Chondrocyte (in vitro differentiated cells): Measurements from ENCODE around the gene FAN1. TPM values are rescaled to one million over a fixed set of nuclear protein-coding genes. Genes with fewer than 3 reads are reported as not detected.

Source experiments
- DNase-seq: peaks from one replicate; pipeline ENCODE4 v3.0.0; 2021; ENCODE audit warnings: mixed read lengths, low spot score
- H3K27ac Mint-ChIP-seq: one replicate; pipeline ENCODE4 v1.8.0; 2021; ENCODE audit warnings: mild to moderate bottlenecking, moderate library complexity, mixed read lengths; ENCODE audit not compliant: unreplicated experiment
- H3K27me3 Mint-ChIP-seq: 2 replicates; pipeline ENCODE4 v1.8.0; 2021; ENCODE audit warnings: low read depth, mixed read lengths
- H3K36me3 Mint-ChIP-seq: 2 replicates; pipeline ENCODE4 v1.8.0; 2021; ENCODE audit warnings: low read depth, mixed read lengths
- H3K4me1 Mint-ChIP-seq: 2 replicates; pipeline ENCODE4 v1.8.0; 2021; ENCODE audit warnings: low read depth, mild to moderate bottlenecking, mixed read lengths
- H3K4me3 Mint-ChIP-seq: one replicate; pipeline ENCODE4 v1.8.0; 2021; ENCODE audit warnings: mild to moderate bottlenecking, moderate library complexity, mixed read lengths; ENCODE audit not compliant: unreplicated experiment
- H3K9me3 Mint-ChIP-seq: 2 replicates; pipeline ENCODE4 v1.8.0; 2021; ENCODE audit warnings: low read depth, mixed read lengths
- total RNA-seq: library from RNA; stranded (reverse); gene quantifications from 3 replicates; pipeline ENCODE4 v1.2.1, GENCODE V29; 2021
- TF ChIP-seq, protein P1 (sequence below): fragments of 200-600 bp; sonication (generic); IDR thresholded peaks from 2 replicates; pipeline ENCODE4 v1.5.0; 2021; ENCODE audit warnings: antibody characterized with exemption, mild to moderate bottlenecking, moderate library complexity

FAN1 gene
- total RNA-seq, 1 donor from 2014 or later, result 16.3 TPM

DNA sequence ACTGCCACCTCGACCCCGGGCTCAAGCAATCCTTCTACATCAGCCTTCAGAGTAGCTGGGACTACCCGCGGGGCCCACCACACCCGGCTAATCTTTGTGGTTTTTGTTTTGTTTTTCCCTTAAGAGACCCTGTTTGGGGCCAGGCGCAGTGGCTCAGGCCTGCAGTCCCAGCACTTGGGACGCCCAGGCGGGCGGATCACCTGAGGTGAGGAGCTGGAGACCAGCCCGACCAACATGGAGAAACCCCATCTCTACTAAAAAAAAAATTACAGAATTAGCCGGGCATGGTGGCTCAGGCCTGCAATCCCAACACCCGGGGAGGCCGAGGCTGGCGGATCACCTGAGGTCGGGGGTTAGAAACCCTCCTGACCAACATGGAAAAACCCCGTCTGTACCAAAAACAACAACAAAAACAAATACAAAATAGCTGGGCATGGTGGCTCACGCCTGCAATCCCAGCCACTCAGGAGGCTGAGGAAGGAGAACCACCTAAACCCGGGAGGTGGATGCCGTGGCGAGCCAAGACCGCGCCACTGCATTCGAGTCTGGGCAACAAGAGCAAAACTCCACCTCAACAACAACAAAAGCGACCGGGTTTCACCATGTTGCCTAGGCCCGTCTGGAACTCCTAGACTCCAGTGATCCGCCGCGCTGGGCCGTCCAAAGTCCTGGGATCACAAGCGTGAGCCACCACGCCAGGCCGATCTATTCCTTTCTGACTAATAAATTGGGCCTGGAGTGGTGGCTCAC, 8.1 kb upstream of the FAN1 start:
- Mint-ChIP-seq H3K27me3 (no peaks in the 10 kb centered on the region), H3K4me1 (peaks cover 5% of the 10 kb centered on the region), H3K9me3 (no peaks in the 10 kb centered on the region), H3K27ac (no peak overlapping the region), H3K4me3 (no peak overlapping the region), H3K36me3 (no peaks in the 10 kb centered on the region)
- DNase-seq, result no peak
- TF ChIP-seq, protein P1, sequence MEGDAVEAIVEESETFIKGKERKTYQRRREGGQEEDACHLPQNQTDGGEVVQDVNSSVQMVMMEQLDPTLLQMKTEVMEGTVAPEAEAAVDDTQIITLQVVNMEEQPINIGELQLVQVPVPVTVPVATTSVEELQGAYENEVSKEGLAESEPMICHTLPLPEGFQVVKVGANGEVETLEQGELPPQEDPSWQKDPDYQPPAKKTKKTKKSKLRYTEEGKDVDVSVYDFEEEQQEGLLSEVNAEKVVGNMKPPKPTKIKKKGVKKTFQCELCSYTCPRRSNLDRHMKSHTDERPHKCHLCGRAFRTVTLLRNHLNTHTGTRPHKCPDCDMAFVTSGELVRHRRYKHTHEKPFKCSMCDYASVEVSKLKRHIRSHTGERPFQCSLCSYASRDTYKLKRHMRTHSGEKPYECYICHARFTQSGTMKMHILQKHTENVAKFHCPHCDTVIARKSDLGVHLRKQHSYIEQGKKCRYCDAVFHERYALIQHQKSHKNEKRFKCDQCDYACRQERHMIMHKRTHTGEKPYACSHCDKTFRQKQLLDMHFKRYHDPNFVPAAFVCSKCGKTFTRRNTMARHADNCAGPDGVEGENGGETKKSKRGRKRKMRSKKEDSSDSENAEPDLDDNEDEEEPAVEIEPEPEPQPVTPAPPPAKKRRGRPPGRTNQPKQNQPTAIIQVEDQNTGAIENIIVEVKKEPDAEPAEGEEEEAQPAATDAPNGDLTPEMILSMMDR, result no peak

DNA sequence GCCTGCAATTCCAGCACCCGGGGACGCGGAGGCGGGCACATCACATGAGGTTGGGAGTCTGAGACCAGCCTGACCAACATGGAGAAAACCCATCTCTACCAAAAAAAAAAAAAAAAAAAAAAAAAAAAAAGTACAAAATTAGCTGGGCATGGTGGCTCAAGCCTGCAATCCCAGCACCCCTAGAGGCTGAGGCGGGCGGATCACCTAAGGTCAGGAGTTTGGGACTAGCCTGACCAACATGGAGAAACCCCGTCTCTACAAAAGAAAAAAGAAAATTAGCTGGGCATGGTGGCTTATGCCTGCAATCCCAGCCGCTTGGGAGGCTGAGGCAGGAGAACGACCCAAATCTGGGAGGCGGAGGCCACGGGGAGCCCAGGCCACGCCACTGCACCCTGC, 7.5 kb upstream of the FAN1 start:
- Mint-ChIP-seq H3K9me3 (no peaks in the 10 kb centered on the region), H3K27me3 (no peaks in the 10 kb centered on the region), H3K36me3 (no peaks in the 10 kb centered on the region), H3K27ac (no peak overlapping the region), H3K4me1 (peaks cover 5% of the 10 kb centered on the region), H3K4me3 (no peak overlapping the region)
- TF ChIP-seq, protein P1, result no peak
- DNase-seq, result no peak

DNA sequence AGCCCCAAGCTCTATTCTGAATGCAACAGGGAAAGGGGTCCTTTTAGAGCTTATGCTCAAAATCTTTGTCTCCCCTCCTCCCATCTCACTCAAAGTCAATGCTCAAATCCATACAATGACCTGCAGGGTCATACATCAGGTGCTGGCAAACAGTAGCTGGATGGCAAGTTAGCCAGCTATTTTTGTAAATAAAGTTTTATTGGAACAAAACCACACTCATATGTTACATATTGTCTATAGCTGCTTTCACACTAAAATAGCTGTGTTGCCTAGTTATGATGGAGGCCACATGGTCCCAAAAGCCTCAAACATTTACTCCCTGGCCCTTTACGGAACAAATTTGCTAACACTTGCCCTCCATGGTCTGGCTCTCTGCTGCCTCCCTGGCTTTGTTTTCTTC, 1.8 kb upstream of the FAN1 start:
- peaks cover 31% of the 10 kb centered on the region for H3K4me1 Mint-ChIP-seq
- DNase-seq, result no peak
- H3K36me3 Mint-ChIP-seq, result no peaks in the 10 kb centered on the region
- H3K27me3 Mint-ChIP-seq, result no peaks in the 10 kb centered on the region
- H3K4me3 Mint-ChIP-seq, result no peak overlapping the region
- TF ChIP-seq, protein P1, result no peak
- no peaks in the 10 kb centered on the region for H3K9me3 Mint-ChIP-seq
- H3K27ac Mint-ChIP-seq, result no peak overlapping the region

DNA sequence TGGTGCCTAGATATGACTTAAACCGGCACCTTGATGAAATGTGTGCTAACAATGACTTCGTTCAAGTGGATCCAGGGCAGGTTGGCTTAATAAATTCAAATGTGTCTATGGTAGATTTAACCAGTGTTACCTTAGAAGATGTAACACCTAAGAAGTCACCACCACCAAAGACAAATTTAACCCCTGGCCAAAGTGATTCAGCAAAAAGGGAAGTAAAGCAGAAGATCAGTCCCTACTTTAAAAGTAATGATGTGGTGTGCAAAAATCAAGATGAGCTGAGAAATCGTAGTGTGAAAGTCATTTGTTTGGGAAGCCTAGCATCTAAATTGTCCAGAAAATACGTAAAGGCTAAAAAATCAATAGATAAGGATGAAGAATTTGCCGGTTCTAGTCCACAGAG, 1.1 kb downstream of the FAN1 start:
- Mint-ChIP-seq H3K27me3 (no peaks in the 10 kb centered on the region), H3K4me3 (peak overlapping the region; percentile 93), H3K9me3 (no peaks in the 10 kb centered on the region), H3K4me1 (peaks cover 31% of the 10 kb centered on the region), H3K27ac (no peak overlapping the region), H3K36me3 (peaks cover 9% of the 10 kb centered on the region)
- TF ChIP-seq, protein P1, result no peak
- DNase-seq, result no peak

DNA sequence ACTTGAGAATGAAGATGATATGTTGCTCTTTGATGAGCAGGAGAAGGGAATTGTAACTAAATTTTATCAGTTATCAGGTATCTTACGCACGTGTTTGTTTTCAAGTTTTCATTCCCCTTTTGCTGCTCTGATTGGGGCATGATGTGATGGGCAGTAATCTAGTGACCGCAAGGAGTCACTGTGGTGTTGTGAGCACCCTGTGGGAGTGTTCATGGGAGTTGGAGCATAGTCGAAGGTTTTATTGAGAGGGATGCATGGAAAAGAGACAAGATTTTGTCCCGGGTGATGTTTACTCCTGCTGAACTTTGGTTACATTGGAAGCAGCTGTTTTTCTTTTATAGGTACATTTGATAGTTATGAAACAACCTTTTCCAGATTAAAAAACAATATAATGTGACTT, 2.1 kb downstream of the FAN1 start:
- Mint-ChIP-seq H3K4me1 (peaks cover 31% of the 10 kb centered on the region), H3K4me3 (no peak overlapping the region), H3K9me3 (no peaks in the 10 kb centered on the region), H3K27ac (no peak overlapping the region), H3K36me3 (peaks cover 9% of the 10 kb centered on the region), H3K27me3 (no peaks in the 10 kb centered on the region)
- TF ChIP-seq, protein P1, result peak; percentile 27
- no peak for DNase-seq
